ENCODE measurements around the gene COQ9.

COQ9 gene

GRCh38 chr16:57484515-57485005 is 37.3 kb downstream of the COQ9 start:
- in situ Hi-C loops (cut with HindIII; ENCODE audit: low sequenced_read_pairs) = no loop called here

GRCh38 chr16:57485091-57485915 is 38.0 kb downstream of the COQ9 start:
- in situ Hi-C loops (cut with HindIII; ENCODE audit: low sequenced_read_pairs) = no loop called here

DNA sequence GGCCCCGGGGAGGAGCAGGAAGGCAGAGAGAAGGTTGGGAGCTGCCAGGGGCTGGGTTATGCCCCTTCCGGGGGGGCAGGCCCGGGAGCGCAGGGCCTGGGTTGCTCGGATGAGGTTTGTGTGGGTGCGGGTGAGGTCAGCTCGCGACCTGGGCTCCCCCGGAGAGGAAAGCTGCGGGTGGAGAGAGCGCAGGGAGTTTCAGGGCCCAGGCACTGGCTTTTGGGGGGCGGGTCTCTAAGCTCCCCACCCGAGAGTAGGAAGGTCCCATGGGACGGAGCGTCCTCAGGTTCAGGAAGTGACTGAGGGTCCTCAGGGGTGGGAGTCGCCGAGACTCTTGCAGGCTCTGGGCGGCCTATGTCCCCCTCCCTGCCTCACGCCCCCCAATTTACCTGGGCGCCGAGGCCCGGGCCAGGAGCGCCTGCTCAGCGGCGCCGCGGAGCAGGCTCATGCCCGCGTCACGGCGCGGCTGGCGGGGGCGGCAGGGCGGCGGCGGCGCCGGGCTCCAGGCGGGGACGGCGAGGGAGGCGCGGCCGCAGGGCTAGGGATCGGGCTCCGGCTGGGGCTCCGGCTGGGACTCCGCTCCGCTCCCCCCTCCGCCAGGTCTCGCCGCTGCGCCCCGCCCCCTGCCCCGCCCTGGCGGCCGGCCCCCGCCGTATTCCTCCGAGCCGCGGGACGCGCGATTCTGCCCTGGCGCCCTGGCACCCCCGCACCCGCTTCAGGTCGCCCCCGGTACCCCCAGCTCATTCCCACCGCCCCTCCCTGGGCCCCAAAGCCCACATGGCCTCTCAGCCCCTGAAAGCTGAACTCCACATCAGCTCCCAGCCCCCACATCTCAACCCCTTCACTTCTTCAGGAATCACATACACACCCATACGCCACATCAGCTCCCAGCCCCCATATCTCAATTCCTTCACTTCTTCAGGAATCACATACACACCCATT is 38.9 kb downstream of the COQ9 start, which contains the start of gene DOK4:
DOK4 (minus strand) TSS at position 578 of the 942 bp plus-strand sequence. CDS start 6,986 bp downstream, outside the sequence.
- in situ Hi-C loops (cut with HindIII; ENCODE audit: low sequenced_read_pairs) = no loop called here

DNA sequence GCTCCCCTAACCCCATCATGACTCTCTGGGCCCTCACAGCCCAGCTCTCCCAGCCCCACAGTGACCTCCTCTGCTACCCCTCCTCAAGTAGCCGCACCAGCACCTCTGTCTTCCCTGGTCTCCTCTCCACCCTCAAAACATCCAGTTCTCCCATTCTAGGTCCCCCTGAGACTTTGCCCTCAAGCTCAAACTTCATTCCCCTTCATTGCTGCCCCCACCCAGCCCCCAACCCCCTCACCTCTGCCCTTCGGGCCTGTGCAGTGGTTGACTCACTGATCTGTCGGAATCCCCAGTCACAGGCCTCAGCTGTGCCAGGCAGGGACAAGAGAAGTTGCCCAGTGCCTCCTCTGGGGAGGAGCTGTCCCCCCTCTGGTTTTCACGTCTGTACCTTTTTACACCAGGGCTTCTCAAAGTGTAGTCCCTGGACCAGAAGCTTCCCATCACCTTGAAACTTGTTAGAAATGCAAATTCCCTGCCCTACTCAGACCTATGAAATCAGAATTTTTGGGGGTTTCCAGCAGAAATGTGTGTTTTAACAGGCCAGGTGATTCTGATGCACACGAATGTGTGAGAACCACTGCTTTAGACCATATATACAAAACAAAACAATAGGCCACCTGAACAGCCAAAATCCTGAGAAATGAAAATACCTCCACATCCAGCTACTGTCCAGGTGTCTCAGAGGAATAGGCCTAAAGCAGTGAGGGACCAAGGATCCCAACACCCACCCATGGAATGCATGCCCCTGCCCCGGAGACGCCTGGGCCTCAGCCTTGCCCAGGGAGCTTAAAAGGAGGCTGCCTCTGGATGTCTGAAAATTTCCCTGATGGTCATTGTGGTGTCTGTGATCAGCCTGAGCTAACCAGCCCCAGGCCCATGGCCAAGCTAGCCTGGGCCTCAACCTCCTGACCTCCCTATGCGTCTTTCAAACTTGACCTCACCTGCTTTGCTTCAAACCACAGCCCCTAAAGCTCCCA is 39.9 kb downstream of the COQ9 start:
- in situ Hi-C loops (cut with HindIII; ENCODE audit: low sequenced_read_pairs) = no loop called here

- in situ Hi-C loops (cut with HindIII; ENCODE audit: low sequenced_read_pairs) = no loop called here
Observed at GRCh38 chr16:57489229-57489628, 42.0 kb downstream of the COQ9 start.

GRCh38 chr16:57493767-57494166 is 46.5 kb downstream of the COQ9 start:
- in situ Hi-C loops (cut with HindIII; ENCODE audit: low sequenced_read_pairs) = no loop called here

GRCh38 chr16:57497121-57497520 is 49.8 kb downstream of the COQ9 start:
- in situ Hi-C loops (cut with HindIII; ENCODE audit: low sequenced_read_pairs) = no loop called here

DNA sequence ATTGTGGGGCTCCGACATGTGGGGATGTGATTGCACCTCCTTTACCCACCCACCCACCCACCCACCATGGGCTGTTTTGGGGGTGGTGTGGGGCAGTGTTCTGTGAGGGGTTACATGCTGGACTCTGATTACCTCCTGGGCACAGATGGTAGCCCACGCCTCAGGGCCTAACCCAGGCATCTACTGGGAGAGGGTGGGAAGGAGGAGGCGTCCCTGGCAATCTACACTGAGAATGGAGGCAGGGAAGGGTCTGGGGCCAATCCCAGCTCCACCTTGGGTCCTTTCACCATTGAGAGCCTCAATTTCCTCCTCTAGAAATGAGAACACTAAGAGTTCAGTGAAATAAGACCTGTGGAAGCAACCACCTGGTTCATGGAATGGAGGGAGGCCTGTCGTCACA is 50.8 kb downstream of the COQ9 start:
- in situ Hi-C loops (cut with HindIII; ENCODE audit: low sequenced_read_pairs) = no loop called here

- in situ Hi-C loops (cut with HindIII; ENCODE audit: low sequenced_read_pairs) = loop anchor here (10.0 kb wide), 1 partner anchor 75 kb away; no protein-coding TSS in a partner anchor
Observed at GRCh38 chr16:57499941-57500340, 52.7 kb downstream of the COQ9 start.

DNA sequence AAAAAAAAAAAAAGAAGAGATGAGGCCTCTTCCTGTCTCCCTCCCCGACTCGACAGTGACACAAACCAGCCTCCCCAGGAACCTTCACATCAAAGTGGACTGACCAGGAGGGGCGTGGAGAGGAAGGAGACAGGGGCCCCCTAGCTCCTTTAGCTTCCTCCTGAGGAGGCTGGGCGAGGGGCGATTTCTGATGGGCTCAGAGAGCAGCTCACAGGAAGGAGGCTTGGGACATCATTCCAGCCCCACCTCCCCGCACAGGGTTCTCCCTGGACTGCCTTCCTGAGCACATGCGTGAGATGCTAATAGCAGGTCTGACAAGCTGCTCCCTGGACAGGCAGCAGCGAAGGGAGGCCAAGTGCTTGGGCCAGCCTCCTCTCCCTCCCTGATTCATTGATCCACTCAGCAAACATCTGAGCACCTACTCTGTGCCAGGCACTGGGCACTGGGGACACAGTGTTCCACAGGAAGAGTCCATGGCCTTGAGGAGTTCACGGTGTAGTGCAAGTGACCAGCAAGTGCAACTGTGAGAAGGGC is 53.4 kb downstream of the COQ9 start:
- in situ Hi-C loops (cut with HindIII; ENCODE audit: low sequenced_read_pairs) = loop anchor here (10.0 kb wide), 1 partner anchor 74 kb away; no protein-coding TSS in a partner anchor

DNA sequence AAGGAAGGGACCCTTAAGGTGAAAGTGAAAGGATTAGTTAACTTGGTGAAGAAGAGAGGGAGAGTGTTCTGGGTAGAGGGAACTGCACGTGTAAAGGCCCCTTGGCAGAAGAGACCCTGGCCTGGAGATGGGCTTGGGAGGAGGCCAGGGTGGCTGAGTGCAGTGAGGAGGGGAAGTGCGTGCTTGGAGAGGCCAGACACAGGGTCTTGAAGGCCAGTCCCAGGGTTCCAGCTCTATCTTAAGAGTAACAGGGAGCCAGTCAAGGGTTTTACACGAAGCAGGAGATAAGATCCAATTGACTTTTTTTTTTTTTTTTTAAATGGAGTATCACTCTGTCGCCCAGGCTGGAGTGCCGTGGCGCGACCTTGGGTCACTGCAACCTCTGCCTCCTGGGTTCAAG is 54.2 kb downstream of the COQ9 start:
- in situ Hi-C loops (cut with HindIII; ENCODE audit: low sequenced_read_pairs) = loop anchor here (10.0 kb wide), 1 partner anchor 73 kb away; no protein-coding TSS in a partner anchor

DNA sequence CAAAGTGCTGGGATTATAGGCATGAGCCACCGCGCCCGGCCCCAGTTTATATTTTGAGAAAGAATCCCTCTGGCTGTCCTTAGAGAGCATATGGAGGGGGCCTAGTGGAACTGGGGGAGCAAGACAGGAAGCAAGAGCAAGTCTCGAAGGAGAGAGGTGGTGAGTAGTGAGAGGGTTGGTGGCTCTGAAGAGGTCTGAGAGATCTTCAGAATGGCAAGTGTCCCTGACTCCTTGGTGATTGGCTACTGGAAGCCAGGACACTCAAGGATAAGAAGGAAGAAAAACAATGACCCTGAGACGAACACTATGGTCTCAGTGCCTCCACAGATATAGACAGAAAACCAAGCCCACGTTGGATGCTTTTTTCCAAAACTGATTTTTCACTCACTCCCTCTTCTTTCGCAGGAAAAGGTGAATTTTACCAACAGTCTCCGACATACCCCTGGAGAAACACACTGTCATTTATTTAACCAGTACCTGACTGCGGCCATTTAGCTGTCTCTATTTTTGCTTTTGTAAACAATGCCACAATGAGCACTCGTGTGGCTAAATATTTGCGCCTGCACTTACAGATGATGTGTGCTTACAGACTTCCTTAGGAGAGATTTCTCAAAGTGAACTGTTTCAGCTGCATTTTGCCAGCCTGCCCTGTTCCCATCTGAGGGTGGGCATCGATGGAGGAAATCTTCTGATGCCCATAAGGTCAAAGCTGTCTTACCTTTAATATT is 54.9 kb downstream of the COQ9 start:
- in situ Hi-C loops (cut with HindIII; ENCODE audit: low sequenced_read_pairs) = loop anchor here (10.0 kb wide), 1 partner anchor 73 kb away; no protein-coding TSS in a partner anchor

- in situ Hi-C loops (cut with HindIII; ENCODE audit: low sequenced_read_pairs) = loop anchor here (10.0 kb wide), 1 partner anchor 71 kb away; no protein-coding TSS in a partner anchor
Observed at GRCh38 chr16:57503366-57503765, 56.1 kb downstream of the COQ9 start.

DNA sequence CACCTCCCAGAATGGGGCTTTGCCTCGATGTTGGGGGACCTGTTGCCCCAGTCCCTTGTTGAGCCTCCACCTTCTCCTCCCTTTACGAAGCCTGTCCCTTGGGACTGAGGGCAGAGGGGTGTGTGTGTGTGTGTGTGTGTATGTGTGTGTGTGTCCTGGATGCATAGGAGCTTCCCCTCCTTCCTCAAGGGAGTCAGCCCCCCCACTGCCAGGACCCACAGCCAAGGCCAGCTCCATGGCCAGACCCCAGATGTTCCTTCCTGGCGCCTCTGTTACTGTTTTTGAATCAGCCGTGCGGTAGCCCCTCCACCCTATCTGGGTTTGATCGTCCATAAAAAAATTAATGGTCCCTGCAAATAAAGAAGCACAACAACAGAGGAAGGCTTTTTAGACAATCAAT is 56.7 kb downstream of the COQ9 start:
- in situ Hi-C loops (cut with HindIII; ENCODE audit: low sequenced_read_pairs) = loop anchor here (10.0 kb wide), 1 partner anchor 71 kb away; no protein-coding TSS in a partner anchor

GRCh38 chr16:57504491-57504890 is 57.2 kb downstream of the COQ9 start:
- in situ Hi-C loops (cut with HindIII; ENCODE audit: low sequenced_read_pairs) = loop anchor here (10.0 kb wide), 1 partner anchor 70 kb away; no protein-coding TSS in a partner anchor

- in situ Hi-C loops (cut with HindIII; ENCODE audit: low sequenced_read_pairs) = loop anchor here (5.0 to 10.0 kb wide), 3 partner anchors 48 to 88 kb away; no protein-coding TSS in a partner anchor
Observed at GRCh38 chr16:57505169-57505568, 57.9 kb downstream of the COQ9 start.

DNA sequence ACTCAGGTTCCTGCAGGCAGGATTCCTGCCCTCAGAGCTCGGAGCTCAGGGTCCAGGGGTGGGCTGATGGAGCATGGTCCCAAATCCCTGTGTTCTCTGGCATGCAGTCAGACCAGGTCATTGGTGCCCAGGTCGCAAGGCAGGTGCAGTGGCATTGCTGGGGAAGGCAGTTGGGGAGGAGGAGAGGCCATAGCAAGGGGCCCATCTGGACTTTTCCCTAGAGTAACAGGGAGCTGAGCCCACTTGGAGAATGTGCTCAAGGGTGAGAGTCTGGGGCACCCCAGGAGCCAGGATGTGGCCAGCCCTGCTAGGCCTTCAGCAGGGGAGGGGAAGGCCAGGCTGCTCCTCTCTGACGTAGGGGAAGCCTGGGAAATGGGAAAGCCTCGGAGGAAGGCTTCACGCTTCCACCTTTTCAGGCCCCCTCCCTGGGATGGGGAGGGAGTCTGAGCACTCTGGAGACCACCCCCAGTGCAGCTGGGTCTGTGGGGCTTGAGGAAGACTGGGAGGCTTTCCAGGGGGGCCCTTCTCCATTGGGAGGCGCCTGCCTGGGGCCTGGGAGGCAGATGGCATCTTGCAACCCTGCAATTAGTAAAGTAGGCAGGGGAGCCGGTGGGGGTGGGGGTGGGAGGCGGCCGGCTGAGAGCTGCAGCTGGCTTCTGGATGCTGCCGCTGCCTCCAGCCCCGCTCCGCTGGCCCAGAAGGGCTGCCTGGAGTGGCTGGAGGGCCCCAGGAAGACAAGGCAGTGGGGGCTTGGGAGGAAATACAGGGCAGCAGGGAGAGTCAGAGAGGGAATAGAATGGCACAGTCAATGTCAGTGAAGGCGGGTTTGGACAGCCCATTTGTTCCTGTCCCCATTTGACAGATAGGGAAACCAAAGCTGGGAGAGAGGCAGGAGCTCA is 60.1 kb downstream of the COQ9 start:
- in situ Hi-C loops (cut with HindIII; ENCODE audit: low sequenced_read_pairs) = loop anchor here (5.0 to 10.0 kb wide), 3 partner anchors 50 to 90 kb away; no protein-coding TSS in a partner anchor

DNA sequence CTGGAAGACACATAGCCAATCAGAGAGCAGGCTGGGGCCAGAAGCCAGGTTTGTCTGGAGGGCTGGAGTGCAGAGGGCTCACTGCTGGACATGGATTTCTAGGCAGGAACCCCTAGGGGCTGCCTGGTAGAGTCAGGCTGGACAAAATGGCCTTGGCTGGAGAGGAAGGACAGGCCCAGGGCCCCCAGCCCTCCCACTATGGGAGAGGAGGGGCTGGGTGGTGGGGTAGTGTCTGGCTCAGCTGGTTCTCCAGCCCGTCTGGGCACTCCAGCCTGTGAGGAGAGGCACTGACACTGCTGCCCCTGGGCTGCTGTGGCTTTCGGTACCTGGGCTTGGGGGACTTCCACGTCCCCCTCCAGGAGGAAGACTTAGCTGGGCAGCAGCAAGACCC is 60.8 kb downstream of the COQ9 start:
- in situ Hi-C loops (cut with HindIII; ENCODE audit: low sequenced_read_pairs) = loop anchor here (5.0 to 10.0 kb wide), 3 partner anchors 51 to 91 kb away; no protein-coding TSS in a partner anchor
